Mesendoderm (in vitro differentiated cells): ENCODE results near the gene PARD3.

Experiments used
- DNase-seq: peaks from one replicate; pipeline ENCODE4 v3.0.0; 2013
- H2AK5ac ChIP-seq: 2 replicates; pipeline ENCODE4 v1.6.1; 2013; ENCODE audit warnings: low read length, inconsistent platforms
- H2BK120ac ChIP-seq: 2 replicates; pipeline ENCODE4 v1.6.1; 2013; ENCODE audit warnings: low read depth, mild to moderate bottlenecking, low read length, moderate library complexity, mixed read lengths
- H2BK15ac ChIP-seq: replicated peaks from 2 replicates; pipeline ENCODE4 v1.6.1; 2013; ENCODE audit warnings: low read depth, mild to moderate bottlenecking, moderate library complexity
- H2BK5ac ChIP-seq: 2 replicates; pipeline ENCODE4 v1.6.1; 2013; ENCODE audit warnings: low read length, inconsistent platforms
- H3K18ac ChIP-seq: 2 replicates; pipeline ENCODE4 v1.6.1; 2013; ENCODE audit warnings: mild to moderate bottlenecking, low read length, mixed read lengths
- H3K23ac ChIP-seq: one replicate; pipeline ENCODE4 v1.6.1; 2013; ENCODE audit warnings: low read length
- H3K27ac ChIP-seq: 2 replicates; pipeline ENCODE4 v1.5.1; 2013; ENCODE audit warnings: low read depth, mild to moderate bottlenecking, inconsistent platforms, low read length, moderate library complexity
- H3K27me3 ChIP-seq: 2 replicates; pipeline ENCODE4 v1.6.1; 2013; ENCODE audit warnings: low read length, control low read depth, mild to moderate bottlenecking, inconsistent platforms; ENCODE audit not compliant: insufficient read depth, poor library complexity
- H3K36me3 ChIP-seq: 2 replicates; pipeline ENCODE4 v1.6.1; 2013; ENCODE audit warnings: low read length, inconsistent platforms; ENCODE audit not compliant: control insufficient read depth, insufficient read depth
- H3K4ac ChIP-seq: one replicate; pipeline ENCODE4 v1.6.1; 2013; ENCODE audit warnings: low read depth, mild to moderate bottlenecking, low read length, moderate library complexity
- H3K4me1 ChIP-seq: 2 replicates; pipeline ENCODE4 v1.6.1; 2013; ENCODE audit warnings: low read depth, low read length, inconsistent platforms; ENCODE audit not compliant: control insufficient read depth
- H3K4me2 ChIP-seq: 2 replicates; pipeline ENCODE4 v1.6.1; 2013; ENCODE audit warnings: low read length
- H3K4me3 ChIP-seq: 2 replicates; pipeline ENCODE4 v1.5.1; 2013; ENCODE audit warnings: mild to moderate bottlenecking, low read length
- H3K56ac ChIP-seq: one replicate; pipeline ENCODE4 v1.6.1; 2013; ENCODE audit warnings: low read length
- H3K79me1 ChIP-seq: 2 replicates; pipeline ENCODE4 v1.6.1; 2013; ENCODE audit warnings: low read length, inconsistent platforms
- H3K79me2 ChIP-seq: 2 replicates; pipeline ENCODE4 v1.6.1; 2013; ENCODE audit warnings: mild to moderate bottlenecking, low read length; ENCODE audit not compliant: control insufficient read depth, insufficient read depth
- H3K9ac ChIP-seq: 2 replicates; pipeline ENCODE4 v1.6.1; 2013; ENCODE audit warnings: low read length, inconsistent platforms
- H4K5ac ChIP-seq: one replicate; pipeline ENCODE4 v1.6.1; 2013; ENCODE audit warnings: low read length
- H4K8ac ChIP-seq: one replicate; pipeline ENCODE4 v1.6.1; 2013; ENCODE audit warnings: low read depth, mild to moderate bottlenecking, control low read depth, low read length, moderate library complexity
- WGBS: extraction: QIAGEN DNeasy Blood & Tissue Kit; methylation state at CpG from one replicate; pipeline ENCODE4 v1.1.7; 2013; ENCODE audit warnings: low lambda C conversion rate, missing lambda C conversion rate; ENCODE audit not compliant: insufficient coverage; ENCODE audit errors: extremely low coverage; 5-methylcytosine and 5-hydroxymethylcytosine counted together

Gene PARD3

DNA sequence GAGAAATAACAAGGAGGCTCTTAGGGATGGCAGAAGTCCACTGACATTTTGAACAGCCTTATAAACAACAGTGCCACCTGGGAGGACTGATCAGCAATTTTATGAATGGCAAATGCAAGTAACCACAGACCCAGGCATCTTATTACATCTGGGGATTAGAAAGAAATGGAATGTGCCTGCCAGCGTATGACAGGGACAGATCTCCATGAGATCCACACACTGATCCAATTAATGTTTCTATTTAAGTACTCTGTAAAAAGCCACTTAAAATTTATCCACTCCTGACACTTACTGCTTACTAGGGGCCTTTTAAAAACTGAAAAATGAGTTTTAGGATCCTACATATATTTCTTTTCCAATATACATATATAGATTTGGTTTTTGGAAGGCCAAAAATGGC is 28.6 kb downstream of the PARD3 start:
- Histone ChIP-seq H3K36me3 (no peaks in the 10 kb centered on the region), H4K5ac (no peak overlapping the region), H3K4ac (no peak overlapping the region), H3K79me2 (peaks cover 61% of the 10 kb centered on the region), H3K4me1 (peaks cover 7% of the 10 kb centered on the region), H3K4me2 (no peak overlapping the region), H2AK5ac (no peak overlapping the region), H3K27me3 (no peaks in the 10 kb centered on the region), H3K18ac (no peak overlapping the region), H2BK120ac (no peak overlapping the region), H3K27ac (no peak overlapping the region), H2BK5ac (no peak overlapping the region), H3K79me1 (peaks cover 29% of the 10 kb centered on the region), H3K56ac (no peak overlapping the region), H3K23ac (no peak overlapping the region), H3K9ac (no peak overlapping the region), H3K4me3 (no peak overlapping the region), H2BK15ac (no peak overlapping the region), H4K8ac (no peak overlapping the region)
- WGBS, result no CpG with 5 or more reads among the region's 1 CpG
- no peak for DNase-seq

DNA sequence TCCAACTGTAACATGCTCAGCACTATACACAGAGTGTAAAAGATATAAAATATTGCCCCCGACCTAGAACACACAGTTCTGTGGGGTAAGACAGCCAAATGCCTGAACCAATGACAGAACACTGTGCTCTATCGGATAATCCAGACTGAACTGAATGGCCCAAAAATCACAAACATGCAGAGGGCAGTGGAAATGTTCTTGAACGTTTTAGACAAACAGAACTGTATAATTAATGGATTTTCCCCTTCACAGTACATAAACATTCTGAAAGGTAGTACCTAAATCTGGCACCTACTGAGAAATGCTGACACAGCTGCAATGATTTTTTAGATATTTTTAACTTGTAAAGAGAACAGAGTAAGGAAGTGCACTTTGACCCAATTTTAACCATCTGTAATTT is 33.4 kb downstream of the PARD3 start:
- no peak overlapping the region for H4K5ac ChIP-seq
- H2BK15ac ChIP-seq, result no peak overlapping the region
- H3K56ac ChIP-seq, result no peak overlapping the region
- no peak overlapping the region for H3K4ac ChIP-seq
- no peak overlapping the region for H2AK5ac ChIP-seq
- no peak overlapping the region for H3K18ac ChIP-seq
- peaks cover 10% of the 10 kb centered on the region for H3K4me1 ChIP-seq
- no peaks in the 10 kb centered on the region for H3K27me3 ChIP-seq
- H3K4me3 ChIP-seq, result no peak overlapping the region
- H2BK5ac ChIP-seq, result no peak overlapping the region
- H3K79me1 ChIP-seq, result peaks cover 17% of the 10 kb centered on the region
- no peak overlapping the region for H3K9ac ChIP-seq
- H3K36me3 ChIP-seq, result no peaks in the 10 kb centered on the region
- DNase-seq, result no peak
- no peak overlapping the region for H3K27ac ChIP-seq
- H3K23ac ChIP-seq, result no peak overlapping the region
- no CpG with 5 or more reads among the region's 3 CpGs for WGBS
- no peak overlapping the region for H3K4me2 ChIP-seq
- peaks cover 53% of the 10 kb centered on the region for H3K79me2 ChIP-seq
- no peak overlapping the region for H4K8ac ChIP-seq
- H2BK120ac ChIP-seq, result no peak overlapping the region

DNA sequence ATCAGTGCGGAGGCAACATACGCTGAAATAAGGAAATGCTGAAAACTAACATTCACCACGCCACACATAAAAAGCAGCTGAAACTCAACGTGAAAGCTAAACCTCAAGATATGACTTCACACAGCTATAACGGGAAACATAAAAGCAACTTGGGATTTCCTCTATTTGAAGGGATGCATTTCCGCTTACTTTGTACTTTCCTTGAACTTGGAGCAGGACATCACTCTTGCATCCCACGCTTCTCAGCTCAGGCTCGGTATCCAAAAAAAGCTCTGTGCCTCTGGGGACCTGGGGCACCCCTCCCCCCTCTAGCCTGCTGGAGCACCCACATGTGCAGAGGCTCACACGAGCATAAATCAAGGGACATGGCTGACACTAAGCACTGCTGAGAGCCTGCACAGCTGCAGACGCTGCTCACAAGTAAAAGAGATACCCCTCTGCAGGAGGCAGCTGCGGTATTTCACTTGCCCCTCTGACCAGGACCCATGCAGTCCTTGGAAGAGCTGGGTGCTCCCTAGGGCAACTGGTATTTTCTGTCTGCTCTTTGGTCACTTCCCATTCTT is 34.2 kb downstream of the PARD3 start:
- H3K4me2 ChIP-seq, result no peak overlapping the region
- peak; percentile 34 for DNase-seq
- H3K79me2 ChIP-seq, result peaks cover 52% of the 10 kb centered on the region
- no peak overlapping the region for H3K23ac ChIP-seq
- H3K27ac ChIP-seq, result no peak overlapping the region
- no peak overlapping the region for H3K9ac ChIP-seq
- H2AK5ac ChIP-seq, result no peak overlapping the region
- no peak overlapping the region for H4K5ac ChIP-seq
- no peak overlapping the region for H2BK5ac ChIP-seq
- H3K18ac ChIP-seq, result no peak overlapping the region
- no CpG with 5 or more reads among the region's 11 CpGs for WGBS
- no peak overlapping the region for H2BK120ac ChIP-seq
- H2BK15ac ChIP-seq, result no peak overlapping the region
- peaks cover 10% of the 10 kb centered on the region for H3K4me1 ChIP-seq
- H3K4me3 ChIP-seq, result no peak overlapping the region
- no peaks in the 10 kb centered on the region for H3K36me3 ChIP-seq
- no peak overlapping the region for H3K56ac ChIP-seq
- no peak overlapping the region for H4K8ac ChIP-seq
- H3K79me1 ChIP-seq, result peaks cover 16% of the 10 kb centered on the region
- no peaks in the 10 kb centered on the region for H3K27me3 ChIP-seq
- H3K4ac ChIP-seq, result no peak overlapping the region

GRCh38 chr10:34778237-34778636 is 36.9 kb downstream of the PARD3 start:
- H2AK5ac ChIP-seq, result no peak overlapping the region
- no peak overlapping the region for H3K18ac ChIP-seq
- H3K4me3 ChIP-seq, result no peak overlapping the region
- no peaks in the 10 kb centered on the region for H3K27me3 ChIP-seq
- peaks cover 19% of the 10 kb centered on the region for H3K79me1 ChIP-seq
- H3K4me2 ChIP-seq, result no peak overlapping the region
- no peak overlapping the region for H2BK15ac ChIP-seq
- no peak overlapping the region for H3K27ac ChIP-seq
- H3K4me1 ChIP-seq, result peaks cover 10% of the 10 kb centered on the region
- no peak overlapping the region for H2BK120ac ChIP-seq
- H4K8ac ChIP-seq, result no peak overlapping the region
- no peak overlapping the region for H4K5ac ChIP-seq
- H3K4ac ChIP-seq, result no peak overlapping the region
- no peak for DNase-seq
- H3K9ac ChIP-seq, result no peak overlapping the region
- H3K23ac ChIP-seq, result no peak overlapping the region
- H2BK5ac ChIP-seq, result no peak overlapping the region
- WGBS, result no CpG with 5 or more reads among the region's 3 CpGs
- H3K36me3 ChIP-seq, result no peaks in the 10 kb centered on the region
- no peak overlapping the region for H3K56ac ChIP-seq
- H3K79me2 ChIP-seq, result peaks cover 58% of the 10 kb centered on the region

DNA sequence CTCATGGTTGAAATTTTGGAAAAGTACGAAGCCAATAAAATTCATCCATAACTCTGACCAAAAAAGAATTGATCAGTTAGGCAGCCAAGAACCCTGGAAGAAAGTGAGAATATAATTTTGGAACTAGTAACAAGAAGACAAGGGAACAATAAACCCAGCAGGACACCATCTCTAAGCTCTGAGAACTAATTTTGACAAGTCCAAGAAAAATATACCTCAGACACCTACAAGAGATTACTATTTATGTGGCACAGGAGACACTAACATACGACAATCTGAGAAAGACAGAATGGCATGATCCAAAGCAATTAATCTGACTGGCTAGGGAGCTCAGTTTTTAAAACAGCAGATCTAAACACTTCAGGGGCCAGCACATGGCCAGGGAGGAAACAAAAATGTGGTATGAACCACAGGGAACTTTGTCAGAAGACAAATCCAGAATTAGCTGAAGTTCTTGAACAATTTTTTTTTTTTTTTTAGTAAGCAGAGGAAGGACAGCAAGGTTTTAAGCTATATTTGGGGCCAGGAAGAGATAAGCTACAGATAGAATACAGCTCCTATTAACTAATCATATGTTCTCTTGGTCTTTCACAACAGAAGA is 38.9 kb downstream of the PARD3 start:
- Histone ChIP-seq H3K56ac (no peak overlapping the region), H3K79me1 (peaks cover 22% of the 10 kb centered on the region), H3K4ac (no peak overlapping the region), H3K27ac (no peak overlapping the region), H2BK15ac (no peak overlapping the region), H3K4me1 (peaks cover 12% of the 10 kb centered on the region), H3K23ac (no peak overlapping the region), H3K9ac (no peak overlapping the region), H2AK5ac (no peak overlapping the region), H3K79me2 (peaks cover 59% of the 10 kb centered on the region), H4K8ac (no peak overlapping the region), H2BK120ac (no peak overlapping the region), H3K4me3 (no peak overlapping the region), H3K18ac (no peak overlapping the region), H3K4me2 (no peak overlapping the region), H2BK5ac (no peak overlapping the region), H3K36me3 (no peaks in the 10 kb centered on the region), H3K27me3 (no peaks in the 10 kb centered on the region), H4K5ac (no peak overlapping the region)
- DNase-seq, result no peak
- WGBS, result no CpG with 5 or more reads among the region's 2 CpGs
